GM21367 (cell line): ENCODE results near the gene HK2.
A peak's percentile ranks its signal among the peaks of the same experiment; 100 is the strongest.
"Not testable (repeated sequence)": the region's sequence is repeated elsewhere in the genome, so short reads cannot be mapped to it uniquely, and the experiment has no call there.

ENCODE experiments used
- ATAC-seq: cut with Tn5 transposase; IDR thresholded peaks from one replicate; pipeline ENCODE4 v1.9.1; 2021; ENCODE audit not compliant: unreplicated experiment

HK2 gene

GRCh38 chr2:74833418-74834233 lies at the start of gene HK2:
Gene HK2, plus strand, starts transcription at chr2:74834127. Its CDS starts 454 bp downstream, at chr2:74834581.
- peak; percentile 79 for ATAC-seq

- ATAC-seq, result no peak
Measured at GRCh38 chr2:74789271-74789670, 44.7 kb upstream of the HK2 start.

- ATAC-seq, result no peak
Measured at GRCh38 chr2:74792282-74792681, 41.6 kb upstream of the HK2 start.

GRCh38 chr2:74794878-74795277 lies 39.0 kb upstream of the HK2 start:
- not testable (repeated sequence) for ATAC-seq

GRCh38 chr2:74806355-74806839 lies 27.5 kb upstream of the HK2 start:
- ATAC-seq, result no peak

- no peak for ATAC-seq
Measured at GRCh38 chr2:74806920-74807319, 27.0 kb upstream of the HK2 start.

GRCh38 chr2:74812787-74813590 lies 20.9 kb upstream of the HK2 start:
- ATAC-seq, result no peak

- ATAC-seq, result no peak
Measured at GRCh38 chr2:74814102-74814501, 19.8 kb upstream of the HK2 start.

- ATAC-seq, result no peak
Measured at GRCh38 chr2:74815941-74816340, 18.0 kb upstream of the HK2 start.

GRCh38 chr2:74816540-74817303 lies 17.2 kb upstream of the HK2 start:
- no peak for ATAC-seq

GRCh38 chr2:74817304-74817675 lies 16.6 kb upstream of the HK2 start:
- ATAC-seq, result no peak

- no peak for ATAC-seq
Measured at GRCh38 chr2:74819702-74820101, 14.2 kb upstream of the HK2 start.

- ATAC-seq, result no peak
Measured at GRCh38 chr2:74821177-74822126, 12.5 kb upstream of the HK2 start.

- ATAC-seq, result no peak
Measured at GRCh38 chr2:74822771-74823566, 11.0 kb upstream of the HK2 start.

- no peak for ATAC-seq
Measured at GRCh38 chr2:74824679-74825078, 9.2 kb upstream of the HK2 start.

GRCh38 chr2:74828543-74828942 lies 5.4 kb upstream of the HK2 start:
- no peak for ATAC-seq

GRCh38 chr2:74831693-74832530 lies 2.0 kb upstream of the HK2 start:
- ATAC-seq, result no peak

- peak; percentile 0 for ATAC-seq
Measured at GRCh38 chr2:74834234-74834791, 386 bp downstream of the HK2 start.
